ENCODE measurements around the gene ANKIB1. TPM values are rescaled to one million over a fixed set of nuclear protein-coding genes. Genes with fewer than 3 reads are reported as not detected.

ANKIB1 gene
- total and polyA plus RNA-seq, 7 donors: 4.9 to 31.9 (median 23.3) TPM

GRCh38 chr7:92375013-92375412 lies 129.2 kb downstream of the ANKIB1 start:
- no peak for TF ChIP-seq CTCF (IDR thresholded peaks at IDR 0.05)
- Histone ChIP-seq H3K4me3 (no peak overlapping the region), H3K27me3 (ENCODE audit: insufficient read depth in 3 of 3, low read length in 2 of 3) (no peaks in the 10 kb centered on the region), H3K36me3 (ENCODE audit: insufficient read depth in 1 of 2, low read depth in 1 of 2) (peaks cover 0 to 33% of the 10 kb centered on the region in 2 donors), H3K4me1 (no peaks in the 10 kb centered on the region), H3K27ac (no peak overlapping the region), H3K9me3 (no peaks in the 10 kb centered on the region)
- ATAC-seq: no peak
- intact Hi-C loops (cut with DNase I): no loop called here
- DNase-seq: no peak

GRCh38 chr7:92391071-92391470 lies 145.3 kb downstream of the ANKIB1 start:
- H3K4me1 ChIP-seq: no peaks in the 10 kb centered on the region
- no peak for ATAC-seq
- no peak for TF ChIP-seq CTCF (IDR thresholded peaks at IDR 0.05)
- no peaks in the 10 kb centered on the region for H3K9me3 ChIP-seq
- intact Hi-C loops (cut with DNase I): loop anchor here in 1 of 2 donors (10.0 kb wide), 1 partner anchor 296 kb away; no protein-coding TSS in a partner anchor
- no peak overlapping the region for H3K4me3 ChIP-seq
- no peak overlapping the region for H3K27ac ChIP-seq
- 90 to 94% (median 93%) methylated on average over 5 of the region's 5 CpGs for WGBS, 3 donors
- peaks cover 0 to 68% of the 10 kb centered on the region in 2 donors for H3K36me3 ChIP-seq (ENCODE audit: insufficient read depth in 1 of 2, low read depth in 1 of 2)
- no peaks in the 10 kb centered on the region for H3K27me3 ChIP-seq (ENCODE audit: insufficient read depth in 3 of 3, low read length in 2 of 3)
- no peak for DNase-seq

- Histone ChIP-seq H3K9me3 (no peaks in the 10 kb centered on the region), H3K4me3 (no peak overlapping the region), H3K36me3 (ENCODE audit: insufficient read depth in 1 of 2, low read depth in 1 of 2) (peaks cover 0 to 50% of the 10 kb centered on the region in 2 donors), H3K4me1 (no peaks in the 10 kb centered on the region), H3K27ac (no peak overlapping the region), H3K27me3 (ENCODE audit: insufficient read depth in 3 of 3, low read length in 2 of 3) (no peaks in the 10 kb centered on the region)
- DNase-seq: no peak
- no peak for ATAC-seq
- no peak for TF ChIP-seq CTCF (IDR thresholded peaks at IDR 0.05)
- intact Hi-C loops (cut with DNase I): loop anchor here in 1 of 2 donors (10.0 kb wide), 1 partner anchor 303 kb away; no protein-coding TSS in a partner anchor
- 93 to 96% (median 94%) methylated on average over 6 of the region's 6 CpGs for WGBS, 3 donors
These were observed 151.8 kb downstream of the ANKIB1 start for GRCh38 chr7:92397542-92397941.

- Histone ChIP-seq H3K9me3 (no peaks in the 10 kb centered on the region), H3K27me3 (ENCODE audit: insufficient read depth in 3 of 3, low read length in 2 of 3) (no peaks in the 10 kb centered on the region), H3K27ac (no peak overlapping the region), H3K36me3 (ENCODE audit: insufficient read depth in 1 of 2, low read depth in 1 of 2) (peaks cover 0 to 46% of the 10 kb centered on the region in 2 donors), H3K4me1 (no peaks in the 10 kb centered on the region), H3K4me3 (no peak overlapping the region)
- TF ChIP-seq CTCF (IDR thresholded peaks at IDR 0.05): no peak
- DNase-seq: no peak
- WGBS, 3 donors: 95 to 98% (median 95%) methylated on average over 2 of the region's 2 CpGs
- intact Hi-C loops (cut with DNase I): no loop called here
- ATAC-seq: no peak
These were observed 154.2 kb downstream of the ANKIB1 start for GRCh38 chr7:92400013-92400412.
